GM06990 (cell line): Measurements from ENCODE around the gene SEMA5A.

ENCODE experiments used
- DNase-seq: peaks from one replicate; pipeline ENCODE4 v3.0.0-alpha.2; 2011; ENCODE audit not compliant: insufficient read length; ENCODE audit errors: extremely low read depth
- H3K27me3 ChIP-seq: replicated peaks from 2 replicates; pipeline ENCODE4 v1.6.0; 2011; ENCODE audit warnings: low read length; ENCODE audit not compliant: control insufficient read depth, insufficient read depth
- H3K36me3 ChIP-seq: 2 replicates; pipeline ENCODE4 v1.5.1; 2011; ENCODE audit warnings: low read length; ENCODE audit not compliant: control insufficient read depth, insufficient read depth
- H3K4me3 ChIP-seq: replicated peaks from 2 replicates; pipeline ENCODE4 v1.5.1; 2011; ENCODE audit warnings: low read depth, mild to moderate bottlenecking, control low read depth, low read length
- CTCF ChIP-seq: IDR thresholded peaks from 2 replicates; pipeline ENCODE4 v1.5.1; 2011; ENCODE audit warnings: low read length, control low read depth, mild to moderate bottlenecking, inconsistent platforms; ENCODE audit not compliant: insufficient read depth, poor library complexity, severe bottlenecking

The SEMA5A gene

DNA sequence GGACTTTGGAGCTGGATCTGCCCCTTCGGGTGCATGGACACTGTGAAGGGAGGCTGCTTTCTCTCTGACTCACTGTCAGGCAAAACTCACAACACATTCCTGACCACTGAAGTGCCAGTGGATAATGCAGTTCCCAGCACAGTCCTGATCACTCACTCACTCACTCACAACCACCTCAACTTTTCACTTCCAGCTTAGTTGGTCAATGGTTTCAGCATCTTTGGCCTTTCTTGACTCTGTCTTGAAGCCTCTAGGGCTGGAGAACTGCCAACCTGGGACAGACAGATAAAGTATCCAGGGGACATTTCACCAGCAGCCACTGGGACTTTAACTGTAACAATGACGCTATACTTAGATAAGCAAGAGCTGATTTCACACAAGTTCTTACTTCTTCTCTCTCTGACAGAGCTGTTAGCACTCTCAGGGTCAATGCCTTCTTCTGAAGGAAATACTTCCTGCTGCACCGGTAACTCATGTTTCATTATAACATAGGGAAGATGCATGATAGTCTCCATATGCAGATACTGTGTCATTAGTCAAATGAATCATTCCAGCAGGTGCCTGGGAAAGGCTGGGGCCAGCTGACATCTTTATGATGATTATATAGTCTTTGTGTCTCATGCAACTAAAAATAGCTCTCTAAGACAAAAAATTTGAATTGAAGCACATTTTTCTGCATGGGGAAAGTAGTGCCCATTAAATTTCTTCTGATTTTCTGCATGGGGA is 499.0 kb downstream of the SEMA5A start:
- no peak overlapping the region for H3K4me3 ChIP-seq
- TF ChIP-seq CTCF = no peak
- H3K36me3 ChIP-seq = no peaks in the 10 kb centered on the region; the same call in 1 of the 2 replicates
- H3K27me3 ChIP-seq = no peaks in the 10 kb centered on the region
- no peak for DNase-seq

DNA sequence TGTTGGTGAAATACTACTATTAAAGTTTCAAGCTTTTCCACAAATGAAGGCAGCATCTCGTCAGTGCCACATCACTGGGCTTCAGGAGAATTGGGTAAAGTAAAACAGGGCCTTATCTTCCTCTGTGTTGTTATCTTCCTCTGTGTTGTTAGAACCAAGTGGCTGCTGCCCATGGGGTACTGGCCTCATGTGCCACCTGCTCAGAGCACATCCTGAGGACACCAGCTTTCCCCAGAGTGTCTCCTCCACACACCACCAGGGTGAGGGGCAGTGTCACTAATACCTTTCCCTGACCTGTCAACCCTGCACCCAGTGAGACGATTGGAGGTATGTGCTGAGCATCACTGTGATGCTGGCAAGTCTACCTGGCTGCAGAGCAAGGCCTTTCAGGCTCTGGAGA is 499.9 kb downstream of the SEMA5A start:
- no peak for DNase-seq
- no peaks in the 10 kb centered on the region for H3K27me3 ChIP-seq
- no peak overlapping the region for H3K4me3 ChIP-seq
- TF ChIP-seq CTCF = no peak
- H3K36me3 ChIP-seq = no peaks in the 10 kb centered on the region; the same call in 1 of the 2 replicates

GRCh38 chr5:9042241-9042640 is 503.6 kb downstream of the SEMA5A start:
- Histone ChIP-seq H3K27me3 (no peaks in the 10 kb centered on the region), H3K4me3 (no peak overlapping the region), H3K36me3 (no peaks in the 10 kb centered on the region; the same call in 1 of the 2 replicates)
- no peak for DNase-seq
- TF ChIP-seq CTCF = no peak

- Histone ChIP-seq H3K4me3 (no peak overlapping the region), H3K36me3 (no peaks in the 10 kb centered on the region; the same call in 1 of the 2 replicates), H3K27me3 (no peaks in the 10 kb centered on the region)
- DNase-seq = no peak
- TF ChIP-seq CTCF = no peak
Measured at GRCh38 chr5:9040475-9040874, 505.4 kb downstream of the SEMA5A start.

GRCh38 chr5:9037048-9037447 is 508.8 kb downstream of the SEMA5A start:
- Histone ChIP-seq H3K4me3 (no peak overlapping the region), H3K36me3 (no peaks in the 10 kb centered on the region), H3K27me3 (no peaks in the 10 kb centered on the region; the same call in none of the 2 replicates)
- TF ChIP-seq CTCF = no peak
- no peak for DNase-seq
